BLaER1 (cell line): ENCODE measurements around the gene TMC6.
A peak's percentile ranks its signal among the peaks of the same experiment; 100 is the strongest.
"Not testable (repeated sequence)": the region's sequence is repeated elsewhere in the genome, so short reads cannot be mapped to it uniquely, and the experiment has no call there.

Source experiments
- H3K27ac ChIP-seq: shearing (Covaris generic); formaldehyde crosslinking; 2 replicates; pipeline ENCODE4 v1.8.1; 2022
- H3K27me3 ChIP-seq: shearing (Covaris generic); formaldehyde crosslinking; 2 replicates; pipeline ENCODE4 v1.8.1; 2022
- H3K36me3 ChIP-seq: shearing (Covaris generic); formaldehyde crosslinking; 2 replicates; pipeline ENCODE4 v1.8.1; 2022
- H3K4me1 ChIP-seq: shearing (Covaris generic); formaldehyde crosslinking; 2 replicates; pipeline ENCODE4 v1.8.1; 2022
- H3K4me2 ChIP-seq: shearing (Covaris generic); formaldehyde crosslinking; 2 replicates; pipeline ENCODE4 v1.8.1; 2022
- H3K4me3 ChIP-seq: shearing (Covaris generic); formaldehyde crosslinking; 2 replicates; pipeline ENCODE4 v1.8.1; 2022
- H3K9ac ChIP-seq: shearing (Covaris generic); formaldehyde crosslinking; 2 replicates; pipeline ENCODE4 v1.8.1; 2022
- H3K9me3 ChIP-seq: shearing (Covaris generic); formaldehyde crosslinking; 2 replicates; pipeline ENCODE4 v1.8.1; 2022
- H4K20me1 ChIP-seq: shearing (Covaris generic); formaldehyde crosslinking; 2 replicates; pipeline ENCODE4 v1.8.1; 2022
- Cebpa-rat ChIP-seq: shearing (Covaris generic); IDR thresholded peaks from 2 replicates; pipeline ENCODE4 v1.8.1; 2022

TMC6 gene

GRCh38 chr17:78082988-78083387 is 45.6 kb downstream of the TMC6 start:
- Histone ChIP-seq H3K4me1 (peaks cover 16% of the 10 kb centered on the region; the same call in 1 of the 2 replicates), H3K27me3 (no peaks in the 10 kb centered on the region), H3K9me3 (no peaks in the 10 kb centered on the region), H3K27ac (no peak overlapping the region), H3K36me3 (peaks cover 82% of the 10 kb centered on the region), H3K4me2 (no peak overlapping the region), H3K4me3 (no peak overlapping the region), H3K9ac (no peak overlapping the region), H4K20me1 (no peaks in the 10 kb centered on the region)
- TF ChIP-seq Cebpa-rat, result no peak

GRCh38 chr17:78082355-78082872 is 46.1 kb downstream of the TMC6 start:
- H3K4me3 ChIP-seq, H3K27me3 ChIP-seq, H3K27ac ChIP-seq, H4K20me1 ChIP-seq, H3K9me3 ChIP-seq, H3K9ac ChIP-seq: not testable (repeated sequence)
- Histone ChIP-seq H3K4me2 (peak overlapping the region; percentile 7; the same call in 1 of the 2 replicates), H3K4me1 (peaks cover 16% of the 10 kb centered on the region; the same call in 1 of the 2 replicates), H3K36me3 (peaks cover 82% of the 10 kb centered on the region)

- H3K4me2 ChIP-seq, result no peak overlapping the region
- H3K4me1 ChIP-seq, result peaks cover 16% of the 10 kb centered on the region; the same call in 1 of the 2 replicates
- peaks cover 82% of the 10 kb centered on the region for H3K36me3 ChIP-seq
- no peak overlapping the region for H3K27ac ChIP-seq
- no peaks in the 10 kb centered on the region for H3K27me3 ChIP-seq
- TF ChIP-seq Cebpa-rat, result no peak
- no peak overlapping the region for H3K4me3 ChIP-seq
- no peaks in the 10 kb centered on the region for H3K9me3 ChIP-seq
- no peaks in the 10 kb centered on the region for H4K20me1 ChIP-seq
- peak overlapping the region; percentile 50; the same call in 1 of the 2 replicates for H3K9ac ChIP-seq
These were observed 47.0 kb downstream of the TMC6 start for GRCh38 chr17:78081551-78081950.

GRCh38 chr17:78079253-78079652 is 49.3 kb downstream of the TMC6 start:
- Histone ChIP-seq H3K4me1 (peaks cover 16% of the 10 kb centered on the region; the same call in 1 of the 2 replicates), H4K20me1 (no peaks in the 10 kb centered on the region), H3K36me3 (peaks cover 89% of the 10 kb centered on the region), H3K9ac (no peak overlapping the region), H3K4me3 (no peak overlapping the region), H3K27ac (no peak overlapping the region), H3K4me2 (no peak overlapping the region), H3K27me3 (no peaks in the 10 kb centered on the region), H3K9me3 (no peaks in the 10 kb centered on the region)
- TF ChIP-seq Cebpa-rat, result no peak

GRCh38 chr17:78075545-78075944 is 53.0 kb downstream of the TMC6 start:
- H3K4me2 ChIP-seq, result no peak overlapping the region
- H3K27me3 ChIP-seq, result no peaks in the 10 kb centered on the region
- H3K4me3 ChIP-seq, result no peak overlapping the region
- H4K20me1 ChIP-seq, result no peaks in the 10 kb centered on the region
- no peak for TF ChIP-seq Cebpa-rat
- H3K9ac ChIP-seq, result no peak overlapping the region
- 0 out of 2 replicates have a peak, but pooled peaks cover 5% of the 10 kb centered on the region for H3K4me1 ChIP-seq
- H3K27ac ChIP-seq, result no peak overlapping the region
- peaks cover 98% of the 10 kb centered on the region for H3K36me3 ChIP-seq
- H3K9me3 ChIP-seq, result no peaks in the 10 kb centered on the region

- Histone ChIP-seq H3K36me3 (peaks cover 97% of the 10 kb centered on the region), H4K20me1 (no peaks in the 10 kb centered on the region), H3K4me2 (no peak overlapping the region), H3K4me1 (0 out of 2 replicates have a peak, but pooled peaks cover 5% of the 10 kb centered on the region), H3K9ac (no peak overlapping the region), H3K4me3 (no peak overlapping the region), H3K27ac (no peak overlapping the region), H3K27me3 (no peaks in the 10 kb centered on the region), H3K9me3 (no peaks in the 10 kb centered on the region)
- no peak for TF ChIP-seq Cebpa-rat
These were observed 53.5 kb downstream of the TMC6 start for GRCh38 chr17:78075011-78075410.

GRCh38 chr17:78072961-78073360 is 55.6 kb downstream of the TMC6 start:
- no peak overlapping the region for H3K4me2 ChIP-seq
- no peak overlapping the region for H3K4me3 ChIP-seq
- no peaks in the 10 kb centered on the region for H4K20me1 ChIP-seq
- no peak for TF ChIP-seq Cebpa-rat
- H3K27ac ChIP-seq, result no peak overlapping the region
- H3K9ac ChIP-seq, result no peak overlapping the region
- no peaks in the 10 kb centered on the region for H3K9me3 ChIP-seq
- H3K27me3 ChIP-seq, result no peaks in the 10 kb centered on the region
- peaks cover 88% of the 10 kb centered on the region for H3K36me3 ChIP-seq
- peaks cover 12% of the 10 kb centered on the region for H3K4me1 ChIP-seq

- Histone ChIP-seq H3K4me3 (no peak overlapping the region), H3K4me1 (peaks cover 12% of the 10 kb centered on the region), H4K20me1 (no peaks in the 10 kb centered on the region), H3K36me3 (peaks cover 83% of the 10 kb centered on the region), H3K4me2 (no peak overlapping the region), H3K9ac (no peak overlapping the region), H3K9me3 (no peaks in the 10 kb centered on the region), H3K27me3 (no peaks in the 10 kb centered on the region), H3K27ac (no peak overlapping the region)
- no peak for TF ChIP-seq Cebpa-rat
These were observed 58.9 kb downstream of the TMC6 start for GRCh38 chr17:78069695-78070094.

GRCh38 chr17:78066976-78067375 is 61.6 kb downstream of the TMC6 start:
- H3K36me3 ChIP-seq, result peaks cover 58% of the 10 kb centered on the region

GRCh38 chr17:78064708-78065107 is 63.8 kb downstream of the TMC6 start:
- peaks cover 7% of the 10 kb centered on the region for H3K4me1 ChIP-seq
- no peak for TF ChIP-seq Cebpa-rat
- H3K4me3 ChIP-seq, result no peak overlapping the region
- no peak overlapping the region for H3K9ac ChIP-seq
- H3K27ac ChIP-seq, result no peak overlapping the region
- no peaks in the 10 kb centered on the region for H3K27me3 ChIP-seq
- H4K20me1 ChIP-seq, result 0 out of 2 replicates have a peak, but pooled peaks cover 4% of the 10 kb centered on the region
- no peak overlapping the region for H3K4me2 ChIP-seq
- H3K9me3 ChIP-seq, result no peaks in the 10 kb centered on the region
- H3K36me3 ChIP-seq, result peaks cover 41% of the 10 kb centered on the region

More at GRCh38 chr17:78066976-78067375, 61.6 kb downstream of the TMC6 start:
- not testable (repeated sequence) for H3K4me1 ChIP-seq, H4K20me1 ChIP-seq, H3K27ac ChIP-seq, H3K9ac ChIP-seq, H3K9me3 ChIP-seq, H3K4me2 ChIP-seq, H3K27me3 ChIP-seq, H3K4me3 ChIP-seq

- H3K9ac ChIP-seq, result no peak overlapping the region
- TF ChIP-seq Cebpa-rat, result no peak
- no peaks in the 10 kb centered on the region for H3K9me3 ChIP-seq
- H3K36me3 ChIP-seq, result peaks cover 33% of the 10 kb centered on the region
- H4K20me1 ChIP-seq, result 0 out of 2 replicates have a peak, but pooled peaks cover 4% of the 10 kb centered on the region
- no peak overlapping the region for H3K27ac ChIP-seq
- H3K27me3 ChIP-seq, result no peaks in the 10 kb centered on the region
- peaks cover 3% of the 10 kb centered on the region for H3K4me1 ChIP-seq
- no peak overlapping the region for H3K4me2 ChIP-seq
- no peak overlapping the region for H3K4me3 ChIP-seq
These were observed 65.1 kb downstream of the TMC6 start for GRCh38 chr17:78063489-78063888.
